Colon (tissue), 2 donors: ENCODE results near the gene GPATCH8.
"Not testable (repeated sequence)": the region's sequence is repeated elsewhere in the genome, so short reads cannot be mapped to it uniquely, and the experiment has no call there.

Experiments
- FAIRE-seq: peaks from 2 replicates; lab custom pipeline; 2012; peaks lifted over from hg19 to GRCh38; lab: Jason Lieb, UNC
- donor health status: control.
- donor health status: control.

GPATCH8 gene

DNA sequence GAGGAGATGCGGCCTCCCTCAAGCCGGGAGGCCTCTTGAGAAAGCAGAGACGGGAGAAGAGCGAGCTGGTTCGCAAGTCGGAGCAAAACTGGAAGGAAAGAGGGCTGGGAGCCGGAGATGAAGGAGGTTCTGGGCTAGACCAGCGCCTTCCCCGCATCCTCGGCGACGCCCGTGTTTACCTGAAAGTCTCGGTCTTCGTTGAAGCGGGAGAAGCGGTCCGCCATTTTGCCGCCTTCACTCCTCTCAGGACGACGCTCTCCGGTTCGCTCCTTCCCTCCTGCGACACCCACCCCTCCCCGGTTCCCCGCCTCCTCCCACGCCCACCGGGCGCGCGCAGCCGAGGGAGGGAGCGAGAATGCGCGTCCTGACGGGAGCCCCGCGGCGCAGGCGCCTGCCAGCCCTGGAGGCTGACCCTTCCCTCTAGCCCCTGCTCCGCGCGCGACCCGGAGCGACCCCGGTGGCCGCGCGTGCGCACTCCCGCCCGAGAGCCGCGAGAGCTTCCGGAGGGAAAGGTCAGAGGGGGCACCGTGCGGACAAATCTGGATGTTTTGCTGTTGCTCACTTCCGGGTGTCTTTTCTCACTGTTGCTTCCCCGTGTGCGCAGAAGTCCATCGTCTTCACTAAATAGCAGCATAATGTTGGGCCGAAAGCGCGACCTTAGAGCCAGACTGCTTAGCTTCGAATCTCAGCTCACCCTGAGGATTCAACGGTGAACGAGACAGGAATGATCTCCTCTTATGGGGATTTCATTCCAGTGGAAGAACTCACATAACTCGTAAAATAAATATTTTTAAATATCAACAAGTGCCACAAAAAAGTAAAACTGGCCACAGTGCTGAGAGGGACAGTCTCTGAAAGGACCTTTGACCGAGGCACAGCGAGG is at the start of gene GPATCH8:
TSS of gene GPATCH8 (minus strand) at position 260 of the 883 bp plus-strand sequence. CDS start at position 224, 36 bp downstream.
- no peak for FAIRE-seq

DNA sequence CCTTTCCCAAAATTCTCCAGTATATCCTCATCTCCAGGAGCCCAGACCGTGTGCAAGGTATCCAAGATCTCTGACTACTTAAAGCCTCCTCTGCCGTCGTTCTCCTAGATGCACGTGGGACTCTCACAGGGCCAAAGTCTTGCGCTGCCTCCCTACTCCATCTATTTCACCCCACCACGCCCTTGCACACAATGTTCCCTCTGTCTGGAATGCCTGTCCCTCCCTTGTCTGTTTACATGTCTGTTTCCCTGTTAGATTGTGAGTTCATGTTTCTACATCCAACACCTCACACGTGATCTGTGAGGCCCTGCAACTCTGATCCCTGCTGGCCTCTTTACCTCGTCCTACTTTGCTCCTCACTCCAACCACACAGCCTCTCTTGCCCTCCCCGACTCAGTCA is 49.2 kb upstream of the GPATCH8 start:
- FAIRE-seq = no peak

DNA sequence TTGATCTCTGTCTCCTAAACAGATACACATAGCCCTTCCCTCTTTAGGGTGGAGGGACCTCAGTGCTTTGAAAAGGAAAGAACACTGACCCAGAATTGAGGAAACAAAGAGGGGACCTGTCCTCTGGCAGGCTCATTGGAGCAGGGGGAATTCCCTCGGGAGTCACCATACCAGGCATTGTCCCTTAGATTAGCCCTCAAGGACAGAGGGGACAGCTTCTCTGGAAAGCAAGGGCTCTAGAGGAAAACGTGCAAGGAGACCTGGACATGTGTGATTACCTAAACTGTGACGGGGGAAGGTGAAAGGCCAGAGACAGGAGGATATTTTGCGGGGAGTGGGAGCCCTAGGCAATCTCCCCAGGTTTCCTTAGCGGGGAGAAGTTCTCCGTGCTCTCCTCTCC is 46.5 kb upstream of the GPATCH8 start:
- FAIRE-seq = no peak

DNA sequence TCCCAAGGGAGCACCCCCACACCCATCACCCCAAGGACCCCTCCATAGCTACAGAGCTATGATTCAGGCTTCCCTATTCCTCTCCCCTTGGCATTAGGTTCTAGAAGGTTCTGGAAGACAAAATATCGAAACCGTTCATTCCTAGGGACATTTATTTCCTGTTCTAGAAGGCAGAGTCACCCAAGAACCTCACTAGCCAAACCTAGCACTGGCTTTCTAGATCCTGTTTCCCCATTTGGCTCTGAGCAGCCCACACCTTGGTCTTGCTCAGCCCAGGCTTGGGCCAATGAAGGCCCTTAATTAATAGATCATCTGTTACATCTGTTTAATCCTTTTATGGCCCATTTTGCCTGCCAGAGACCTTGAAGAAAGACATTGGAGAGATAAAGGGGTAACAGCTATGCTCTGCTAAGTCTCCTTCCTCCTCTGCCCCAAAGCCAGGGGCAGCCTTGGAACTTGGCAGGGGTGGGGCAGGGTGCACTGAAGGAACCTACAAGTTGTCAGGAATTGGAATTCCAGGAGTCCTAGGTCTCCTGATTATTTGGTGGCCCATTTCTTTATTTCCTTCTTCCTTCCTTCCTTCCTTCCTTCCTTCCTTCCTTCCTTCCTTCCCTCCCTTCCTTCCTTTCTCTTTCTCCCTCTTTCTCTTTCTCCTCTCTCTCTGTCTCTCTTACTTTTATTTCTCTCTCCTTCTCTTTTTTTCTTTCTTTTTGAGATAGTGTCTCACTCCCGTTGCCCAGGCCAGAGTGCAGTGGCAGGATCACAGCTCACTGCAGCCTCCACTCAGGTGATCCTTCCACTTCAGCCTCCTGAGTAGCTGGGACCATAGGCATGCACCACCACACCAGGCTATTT is 45.4 kb upstream of the GPATCH8 start:
- FAIRE-seq = no peak

DNA sequence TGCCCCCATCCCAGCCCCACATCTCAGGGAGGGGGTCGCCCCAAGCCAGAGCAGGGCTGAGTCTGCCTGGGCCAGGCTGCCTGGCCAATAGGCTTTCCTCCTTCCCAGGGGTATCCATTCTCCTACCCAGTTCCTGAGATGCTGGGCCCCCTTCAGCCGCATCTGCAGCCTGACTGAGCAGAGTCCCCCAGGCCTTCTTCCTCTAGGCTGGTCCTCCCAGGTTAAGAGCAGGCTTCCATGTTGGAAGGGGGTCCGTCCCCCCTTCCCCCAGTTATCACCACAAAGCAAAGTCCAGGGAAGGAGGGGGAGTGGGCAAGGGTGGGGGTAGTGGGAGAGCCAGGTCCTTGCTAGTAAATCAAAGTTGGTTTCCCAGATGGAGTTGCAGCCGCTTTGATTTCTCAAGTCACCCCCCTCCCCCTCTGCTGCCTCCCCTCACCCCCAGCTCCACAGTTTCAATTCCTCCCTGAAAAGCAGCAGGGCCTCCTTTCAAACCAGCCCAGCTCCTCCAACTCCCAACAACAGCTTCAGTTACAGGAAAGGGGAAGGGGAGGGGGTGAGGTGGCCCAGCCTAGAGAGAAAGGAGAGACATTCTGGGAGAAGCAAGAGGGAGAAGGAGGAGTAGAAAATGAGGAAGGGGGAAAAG is 44.5 kb upstream of the GPATCH8 start:
- FAIRE-seq = no peak

DNA sequence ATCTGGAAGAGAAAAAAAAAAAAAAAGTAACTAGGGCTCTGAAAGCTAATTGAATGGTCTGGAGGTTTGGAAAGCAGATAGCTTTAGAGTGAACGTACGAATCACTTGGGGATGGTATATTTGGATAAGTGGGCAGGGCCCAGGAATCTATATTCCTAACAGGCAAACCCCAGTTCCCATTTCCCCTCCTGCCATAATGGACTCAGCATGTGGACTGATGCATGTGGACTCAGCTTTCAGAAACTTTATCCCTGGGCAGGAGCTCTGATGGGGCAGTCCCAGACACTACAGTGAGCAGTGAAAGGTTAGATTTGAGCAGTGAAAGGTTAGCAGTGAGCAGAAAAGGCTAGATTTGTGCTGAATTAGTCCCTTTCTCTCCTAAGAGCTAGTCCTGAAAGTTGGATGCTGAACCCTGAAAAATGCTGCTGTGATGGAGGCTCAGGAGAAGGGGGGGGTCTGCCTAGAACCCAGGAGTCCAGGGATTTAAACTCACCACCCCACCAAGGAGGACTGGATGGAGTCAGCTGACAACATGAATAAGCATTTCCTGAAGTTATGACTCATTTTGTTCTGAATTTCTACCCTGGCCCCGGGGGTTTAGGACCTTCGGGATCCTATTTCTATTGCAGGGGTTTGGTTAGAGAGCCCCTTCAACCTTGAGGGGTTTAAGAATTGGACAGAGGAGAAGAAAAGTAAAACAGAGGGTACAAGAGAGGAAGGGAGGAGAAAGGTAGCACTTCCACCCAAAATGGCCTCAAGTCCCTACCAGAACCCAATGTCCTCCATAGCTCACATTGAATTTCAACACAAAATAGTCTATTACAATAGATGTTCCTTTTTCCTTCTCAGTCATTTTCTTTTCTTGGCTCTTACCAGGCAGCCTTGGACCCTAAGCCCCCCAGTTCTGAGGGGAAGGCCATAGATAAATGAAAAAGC is 43.7 kb upstream of the GPATCH8 start:
- no peak for FAIRE-seq

DNA sequence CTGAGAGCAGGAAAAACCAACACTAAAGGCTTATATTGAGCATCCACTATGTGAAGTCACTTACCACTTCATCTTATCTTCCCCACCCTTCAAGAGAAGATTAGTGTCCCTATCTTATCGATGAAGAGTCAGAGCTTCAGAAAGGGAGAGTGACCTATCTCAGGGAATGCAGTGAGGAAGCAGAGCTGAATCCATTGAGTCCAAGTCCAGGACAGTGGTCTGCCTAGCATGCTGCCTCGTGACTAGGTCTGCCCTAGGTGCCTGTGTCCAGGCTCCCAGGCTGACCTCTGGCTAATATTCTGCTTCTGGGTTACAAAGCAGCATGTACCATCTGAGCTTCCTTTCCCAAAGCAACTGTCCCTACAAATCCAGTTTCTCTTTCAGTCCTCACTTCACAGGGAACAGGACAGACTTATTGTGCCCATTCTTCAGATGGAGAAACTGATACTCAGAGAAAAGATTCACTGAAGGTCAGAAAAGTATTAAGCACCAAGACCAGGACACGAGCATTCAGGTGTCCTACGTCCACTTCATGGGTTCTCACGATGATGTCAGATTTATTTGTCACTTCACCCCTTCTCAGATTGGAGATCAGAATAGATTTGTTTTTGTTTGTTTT is 40.8 kb upstream of the GPATCH8 start:
- FAIRE-seq = no peak

DNA sequence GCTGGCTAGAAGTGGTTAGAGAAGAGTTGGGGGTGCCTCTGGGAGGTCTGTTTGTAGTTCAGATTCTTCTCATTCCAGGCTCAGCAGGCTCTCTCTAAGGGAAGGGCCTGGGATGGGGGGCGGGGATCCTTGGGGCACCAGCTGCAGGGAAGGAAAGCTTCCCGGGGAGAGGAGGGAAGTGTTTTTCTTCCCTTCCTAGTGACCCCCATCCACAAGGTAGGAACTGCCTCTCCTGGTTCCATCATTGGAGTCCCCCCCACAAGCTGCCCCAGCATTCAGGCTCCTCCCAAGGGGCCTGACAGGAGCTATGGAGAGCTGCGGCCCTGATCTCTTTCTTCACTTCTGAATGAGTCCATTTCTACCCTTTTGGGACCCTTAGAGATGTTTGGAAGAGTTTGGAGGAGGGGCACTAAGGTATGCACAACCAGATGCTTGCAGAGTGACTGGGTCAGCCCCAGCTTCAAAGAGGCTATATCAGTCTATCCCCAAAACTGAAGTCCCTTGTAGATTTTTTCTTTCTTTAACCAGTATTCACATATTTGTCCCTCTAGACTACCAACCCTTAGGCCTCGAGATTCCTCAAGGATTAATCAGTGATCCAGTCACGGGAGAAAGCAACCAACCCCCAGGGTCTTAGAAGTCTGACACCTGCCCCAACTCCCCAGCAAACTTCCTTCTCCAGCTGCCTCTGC is 40.2 kb upstream of the GPATCH8 start:
- FAIRE-seq = no peak

DNA sequence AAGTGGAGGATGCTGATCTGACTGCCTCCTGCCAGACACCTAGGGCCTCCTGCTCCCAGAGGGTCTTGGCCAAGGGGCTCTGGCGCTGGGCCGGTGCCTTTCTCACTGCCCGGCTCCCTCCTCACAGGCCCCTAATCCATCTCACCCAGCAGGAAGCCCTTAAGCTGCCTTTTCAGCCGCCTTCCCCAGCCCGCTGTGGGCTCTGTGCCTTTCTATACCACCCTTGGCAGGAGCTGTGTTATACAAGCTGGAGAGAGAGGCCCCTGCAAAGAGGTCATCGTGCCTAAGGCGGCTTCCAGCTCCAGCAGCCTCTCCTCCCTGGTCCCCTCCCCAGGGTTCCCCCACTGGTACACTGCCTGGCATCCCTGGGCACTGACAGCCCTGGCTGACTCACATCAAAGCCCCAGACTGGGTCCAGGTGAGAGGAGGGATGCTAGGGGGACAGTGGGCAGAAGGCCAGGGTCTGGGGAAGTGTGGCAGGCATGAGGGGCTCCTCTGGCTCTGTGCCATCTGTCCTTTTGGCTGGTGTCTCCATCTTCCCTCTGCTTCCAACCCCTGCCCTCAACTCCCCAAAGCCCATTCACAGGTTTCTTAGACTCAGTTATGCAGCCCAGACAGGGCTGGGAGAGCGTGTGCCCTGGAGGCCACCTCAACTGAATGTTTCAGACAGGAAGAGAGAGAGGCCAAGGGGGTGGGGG is 38.8 kb upstream of the GPATCH8 start:
- no peak for FAIRE-seq

DNA sequence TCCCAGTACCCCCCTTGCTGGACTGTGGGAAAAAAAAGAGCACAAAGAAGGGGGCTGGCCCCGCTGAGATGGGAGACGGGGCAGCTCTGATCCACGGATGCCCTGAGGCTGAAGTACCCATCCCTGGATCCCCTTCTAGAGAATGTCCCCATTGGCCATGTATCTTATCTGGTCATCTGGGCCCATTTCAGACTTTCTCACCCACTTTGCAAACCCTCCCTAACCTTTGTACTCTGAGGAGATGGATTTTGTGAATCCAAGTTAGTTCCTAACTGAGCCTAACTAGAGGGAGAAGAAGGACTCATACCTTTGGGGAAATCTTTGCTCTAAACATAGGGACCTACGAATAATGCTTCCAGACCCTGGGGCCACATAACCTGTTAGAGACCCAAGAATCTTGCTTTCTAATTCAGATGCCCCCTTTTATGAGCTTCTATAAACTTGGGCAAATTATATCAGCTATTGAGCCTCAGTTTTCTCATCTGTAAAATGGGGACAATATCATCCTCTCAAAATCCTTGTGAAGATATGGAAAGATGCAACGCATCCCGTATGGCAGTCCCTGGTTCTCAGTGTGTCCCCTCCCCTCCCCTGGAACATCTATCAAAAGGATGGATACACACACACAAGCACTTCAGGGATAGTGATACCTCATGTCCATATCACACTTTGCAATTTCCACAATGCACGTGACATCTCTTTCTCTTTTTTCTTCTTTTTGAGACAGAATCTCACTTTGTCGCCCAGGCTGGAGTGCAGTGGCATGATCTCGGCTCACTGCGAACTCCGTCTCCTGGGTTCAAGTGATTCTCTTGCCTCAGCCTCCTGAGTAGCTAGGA is 37.3 kb upstream of the GPATCH8 start:
- no peak for FAIRE-seq

DNA sequence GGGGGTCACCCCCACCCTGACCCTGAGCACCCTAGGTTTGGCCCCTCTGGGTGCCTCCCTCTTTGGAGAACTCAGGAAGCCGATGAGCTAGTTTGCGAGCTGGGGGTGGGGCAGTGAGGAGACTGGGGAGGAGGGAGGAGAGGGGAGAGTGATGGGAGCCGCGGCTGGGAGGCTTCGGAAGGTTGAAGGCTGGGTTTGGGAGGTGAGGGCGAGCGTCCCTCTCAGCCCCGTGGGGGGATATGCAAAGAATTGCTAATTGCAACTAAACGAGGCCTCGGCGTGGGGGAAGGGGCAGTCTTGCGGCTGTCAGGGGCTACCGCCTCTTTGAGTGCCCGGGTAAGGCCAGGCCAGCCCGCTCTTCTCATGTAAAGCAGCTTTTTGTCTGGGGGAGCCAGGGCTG is 36.5 kb upstream of the GPATCH8 start:
- no peak for FAIRE-seq

DNA sequence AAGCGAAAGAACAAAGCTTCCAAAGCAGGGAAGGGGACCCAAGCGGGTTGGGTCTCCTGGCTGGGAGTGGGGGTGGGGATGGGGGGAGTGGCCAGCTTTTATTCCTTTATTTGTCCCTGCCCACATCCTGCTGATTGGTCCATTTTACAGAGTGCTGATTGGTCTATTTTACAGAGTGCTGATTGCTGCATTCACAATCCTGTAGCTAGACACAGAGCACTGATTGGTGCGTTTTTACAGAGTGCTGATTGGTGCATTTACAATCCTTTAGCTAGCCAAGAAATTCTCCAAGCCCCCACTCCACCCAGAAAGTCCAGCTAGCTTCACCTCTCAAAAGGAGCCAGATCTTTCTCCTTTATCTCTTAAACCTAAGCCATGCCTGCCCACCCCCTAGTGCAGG is 34.7 kb upstream of the GPATCH8 start:
- not testable (repeated sequence) for FAIRE-seq

DNA sequence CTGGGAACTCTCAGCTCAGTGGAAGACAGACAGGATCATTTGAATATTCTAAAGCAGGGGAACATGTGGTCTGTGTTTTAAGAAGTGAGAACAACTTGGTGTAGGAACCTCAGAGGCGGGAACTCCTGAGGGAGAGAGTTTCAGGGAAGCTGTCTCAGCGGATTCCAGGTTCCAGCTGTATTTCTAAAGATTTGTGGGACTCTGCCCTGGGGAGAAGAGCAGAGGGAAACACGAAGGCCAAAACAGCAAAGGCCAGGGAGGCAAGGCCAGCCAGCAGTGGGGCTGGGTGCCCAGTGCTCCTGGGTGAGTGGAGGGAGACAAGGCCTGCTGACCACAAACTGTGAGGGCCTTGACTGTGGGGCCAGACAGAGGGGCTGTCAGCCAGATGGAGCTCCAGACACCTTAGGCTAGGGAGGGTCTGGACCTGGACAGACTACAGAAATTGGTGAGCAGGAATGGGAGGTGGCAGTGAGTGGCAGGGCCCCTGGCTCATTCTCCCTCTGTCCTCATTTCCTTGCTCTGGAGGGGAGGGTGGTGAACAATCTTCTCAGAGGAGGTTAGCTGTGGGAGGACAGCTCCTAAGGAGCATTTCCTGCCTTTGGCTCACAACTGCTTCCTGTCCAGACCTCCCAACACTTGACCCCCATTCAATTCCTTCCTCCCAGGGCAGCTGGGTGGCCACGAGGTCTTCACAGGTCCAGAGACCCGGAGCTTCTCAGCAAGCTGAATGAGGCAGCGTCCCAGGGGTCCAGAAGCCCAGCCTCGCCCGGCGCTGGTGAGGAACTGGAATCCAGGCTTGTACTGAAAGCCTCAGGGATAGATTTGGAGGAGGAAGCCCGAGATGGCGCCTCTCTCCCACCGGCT is 33.1 kb upstream of the GPATCH8 start:
- no peak for FAIRE-seq

DNA sequence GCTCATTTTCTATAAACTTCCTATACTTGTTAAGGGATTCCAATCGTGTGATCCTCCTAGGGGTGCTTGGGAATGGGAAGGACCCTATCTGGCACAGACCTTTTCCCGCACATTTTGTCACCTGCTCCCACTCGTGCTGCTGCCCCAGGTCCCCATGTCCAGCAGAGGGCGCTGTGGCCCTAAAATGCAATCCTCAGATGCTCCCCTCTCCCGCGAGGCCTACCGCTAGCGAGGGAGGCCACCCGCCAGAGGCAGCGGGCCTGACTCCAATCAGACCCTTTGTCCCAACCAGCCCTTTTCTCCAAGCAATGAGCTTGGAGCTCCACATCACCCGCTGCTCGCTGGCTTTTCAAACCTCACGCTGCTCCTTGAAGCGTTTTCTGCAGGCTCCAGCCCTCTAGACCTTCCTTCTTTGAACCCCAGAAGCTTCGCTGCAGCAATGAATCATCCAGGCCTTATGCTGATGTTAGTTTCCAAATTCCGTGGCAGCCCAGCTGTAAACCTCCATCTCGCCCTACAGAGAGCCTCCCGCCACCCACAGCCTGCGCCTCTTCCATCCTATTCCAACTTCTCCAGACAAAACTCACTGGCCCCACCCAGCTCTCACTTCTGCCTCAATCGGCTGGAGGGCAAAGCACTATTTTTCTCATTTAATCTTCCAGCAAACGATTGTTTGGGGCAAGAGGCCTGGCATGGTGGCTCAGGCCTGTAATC is 30.5 kb upstream of the GPATCH8 start:
- no peak for FAIRE-seq

DNA sequence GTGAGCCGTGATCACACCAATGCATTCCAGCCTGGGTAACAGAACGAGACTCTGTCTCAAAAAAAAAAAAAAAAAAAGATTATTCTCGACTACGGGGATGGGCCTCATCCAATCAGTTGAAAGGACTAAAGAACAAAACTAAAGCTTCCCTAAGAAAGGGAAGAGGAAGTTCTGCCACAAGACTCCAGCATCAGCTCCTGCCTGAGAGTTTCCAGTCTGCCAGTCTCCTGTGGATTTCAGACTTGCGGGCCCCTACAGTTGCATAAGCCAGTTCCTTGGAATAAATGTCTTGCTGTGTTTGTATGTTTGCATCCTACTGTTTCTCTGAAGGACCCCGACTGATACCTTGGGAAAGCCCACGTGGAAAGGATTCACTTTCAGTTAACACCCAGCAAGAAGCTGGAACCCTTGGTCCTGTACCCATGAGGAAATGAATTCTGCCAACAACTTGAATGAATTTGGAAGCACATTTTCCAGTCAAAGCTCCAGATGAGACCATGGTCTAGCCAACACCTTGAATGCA is 27.8 kb upstream of the GPATCH8 start:
- FAIRE-seq = no peak

DNA sequence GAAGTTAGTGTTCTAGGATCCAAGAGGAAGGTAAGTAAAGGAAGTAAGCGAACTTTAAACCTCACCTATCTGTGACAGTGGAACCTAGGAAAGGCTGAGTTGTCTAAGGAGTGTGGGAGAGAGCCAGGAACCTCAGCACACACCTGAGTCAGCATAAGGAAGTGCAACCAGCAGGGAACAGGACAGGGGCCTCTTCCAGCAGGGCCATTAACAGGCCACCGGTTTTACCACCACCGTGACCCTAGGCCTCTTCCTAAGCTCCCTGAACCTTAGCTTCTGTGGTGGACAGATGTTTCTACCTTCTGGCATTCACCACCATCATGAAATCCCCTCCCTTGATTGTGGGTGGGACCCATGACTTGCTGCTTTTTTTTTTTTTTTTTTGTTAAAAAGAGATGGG is 26.7 kb upstream of the GPATCH8 start:
- no peak for FAIRE-seq

DNA sequence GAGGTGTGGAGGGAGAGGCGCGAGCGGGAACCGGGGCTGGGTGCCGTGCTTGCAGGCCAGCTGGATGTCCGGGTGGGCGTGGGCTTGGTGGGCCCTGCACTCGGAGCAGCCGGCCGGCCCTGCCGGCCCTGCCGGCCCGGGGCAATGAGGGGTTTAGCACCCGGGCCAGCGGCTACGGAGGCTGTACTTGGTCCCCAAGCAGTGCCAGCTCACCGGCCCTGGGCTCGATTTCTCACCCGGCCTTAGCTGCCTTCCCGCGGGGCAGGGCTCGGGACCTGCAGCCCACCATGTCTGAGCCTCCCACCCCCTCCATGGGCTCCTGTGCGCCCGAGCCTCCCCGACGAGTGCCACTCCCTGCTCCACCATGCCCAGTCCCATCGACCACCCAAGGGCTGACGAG is 24.7 kb upstream of the GPATCH8 start:
- FAIRE-seq = no peak
